Loucy (cell line): Measurements from ENCODE around the gene USH1G.

Experiments used
- CTCF ChIP-seq: fragments of 200-600 bp; sonication (generic); conservative IDR thresholded peaks from 2 replicates; pipeline ENCODE4 v1.5.1; 2014; ENCODE audit warnings: mild to moderate bottlenecking, antibody characterized with exemption, low read length
- EZH2phosphoT487 ChIP-seq: fragments of 200-600 bp; IDR thresholded peaks from 2 replicates; pipeline ENCODE4 v1.6.1; 2018; ENCODE audit warnings: antibody characterized with exemption, mild to moderate bottlenecking, moderate library complexity, borderline replicate concordance

- TF ChIP-seq CTCF (no peak), EZH2phosphoT487 (no peak)
Measured at GRCh38 chr17:74920306-74920620, 2.8 kb downstream of the USH1G start.
